NCI-H82 (cell line): ENCODE results near the gene SLC25A40.
"Not testable (repeated sequence)": the region's sequence is repeated elsewhere in the genome, so short reads cannot be mapped to it uniquely, and the experiment has no call there.

ENCODE experiments used
- DNase-seq: peaks from one replicate; lab custom pipeline; 2025; lab: John Stamatoyannopoulos, UW

SLC25A40 gene

DNA sequence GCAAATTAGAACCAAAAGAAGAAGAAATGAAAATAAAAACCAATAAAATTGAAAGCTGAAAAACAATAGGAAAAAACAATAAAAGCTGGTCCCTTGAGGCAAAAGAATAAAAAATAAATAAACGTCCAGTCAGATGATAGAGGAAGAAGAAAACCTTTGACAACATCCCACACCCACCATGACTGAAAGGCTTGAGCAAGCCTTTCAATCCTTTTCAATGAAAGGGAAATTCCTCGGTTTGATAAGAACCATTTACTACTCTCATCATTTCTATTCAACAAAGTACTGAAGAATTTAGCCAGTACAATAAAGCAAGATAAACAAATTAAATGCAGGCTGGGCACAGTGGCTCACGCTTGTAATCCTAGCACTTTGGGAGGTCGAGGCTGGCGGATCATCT, 3.8 kb downstream of the SLC25A40 start:
- no peak for DNase-seq

DNA sequence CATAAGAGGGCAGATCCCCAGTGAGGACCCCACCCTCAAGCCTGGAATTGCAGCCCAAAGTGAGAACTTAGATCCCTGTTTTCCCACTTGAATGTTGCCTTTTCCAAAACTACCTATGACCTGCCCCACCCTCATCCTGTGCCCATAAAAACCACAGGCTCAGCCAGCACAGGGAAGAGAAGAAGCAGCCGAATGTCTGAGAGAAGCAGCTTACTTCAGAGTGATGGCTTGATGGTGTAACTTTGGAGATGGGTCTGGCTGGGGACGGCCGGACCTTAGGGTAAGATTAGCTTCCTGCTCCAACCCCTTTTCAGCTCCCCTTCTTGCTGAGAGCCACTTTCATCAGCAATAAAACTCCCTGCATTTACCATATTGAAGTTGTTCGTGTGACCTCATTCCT, 5.7 kb downstream of the SLC25A40 start:
- DNase-seq: no peak

DNA sequence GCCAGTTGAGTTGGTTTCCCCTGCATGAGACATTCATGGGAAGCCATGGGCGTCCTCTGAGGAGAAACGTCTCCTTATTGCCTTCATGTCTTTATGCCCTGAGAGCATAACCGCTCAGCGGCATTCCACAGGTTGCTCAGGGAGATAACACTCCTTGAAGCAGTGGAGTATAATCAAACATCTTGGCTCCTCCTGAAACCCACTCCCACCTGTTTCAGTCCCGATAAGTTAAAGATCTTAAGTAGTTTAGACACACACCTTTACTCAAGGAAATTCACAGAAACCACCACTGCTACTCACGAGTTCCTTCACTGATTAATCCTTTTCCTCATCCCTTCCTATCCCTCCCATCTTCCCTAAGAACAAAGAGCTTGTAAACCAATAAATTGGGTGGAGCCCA, 9.6 kb downstream of the SLC25A40 start:
- not testable (repeated sequence) for DNase-seq

DNA sequence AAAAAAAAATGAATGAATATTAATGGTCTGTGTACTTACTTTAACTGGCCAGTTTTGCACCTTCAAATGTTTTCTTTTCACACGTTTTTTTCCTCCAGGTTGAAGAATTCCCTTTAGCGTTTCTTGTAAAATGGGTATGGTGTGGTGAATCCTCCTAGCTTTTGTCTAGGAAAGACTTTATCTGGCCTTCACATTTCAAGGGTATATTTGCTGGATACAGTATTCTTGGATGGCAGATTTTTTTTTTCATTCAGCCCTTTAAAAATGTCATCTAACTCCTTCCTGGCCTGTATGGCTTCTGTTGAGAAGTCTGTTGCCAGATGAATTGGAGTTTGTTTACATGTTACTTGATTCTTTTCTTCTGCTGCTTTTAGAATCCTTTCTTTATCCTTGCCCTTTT, 10.1 kb downstream of the SLC25A40 start:
- no peak for DNase-seq

DNA sequence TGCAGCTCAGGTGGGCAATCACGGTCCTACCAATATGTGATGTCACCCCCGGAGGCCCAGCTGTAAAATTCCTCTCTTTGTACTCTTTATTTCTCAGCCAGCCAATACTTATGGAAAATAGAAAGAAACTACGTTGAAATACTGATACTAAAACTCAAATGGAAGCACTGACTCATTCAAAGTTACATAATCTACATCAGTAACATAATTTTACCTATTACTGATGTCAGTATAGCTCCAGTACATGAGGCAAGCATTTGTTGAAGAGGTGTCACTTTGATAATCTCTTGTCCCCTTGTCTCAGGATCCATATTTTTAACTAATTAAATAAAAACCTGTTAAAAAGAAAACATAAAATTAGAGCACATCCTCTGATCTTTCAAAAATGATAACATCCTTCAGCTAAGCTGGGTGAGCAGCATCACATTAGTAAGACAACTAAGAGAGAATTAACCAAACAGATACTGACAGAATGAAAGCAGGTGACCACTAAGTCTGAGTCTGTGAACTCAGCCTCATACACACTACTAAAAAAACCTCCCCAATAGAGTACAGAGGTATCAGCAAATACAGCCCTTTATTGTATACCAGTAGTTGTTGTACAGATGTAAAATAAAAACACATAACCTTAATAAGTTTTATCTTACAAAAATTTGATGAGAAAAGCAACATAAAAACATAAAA, 17.6 kb downstream of the SLC25A40 start:
- no peak for DNase-seq

DNA sequence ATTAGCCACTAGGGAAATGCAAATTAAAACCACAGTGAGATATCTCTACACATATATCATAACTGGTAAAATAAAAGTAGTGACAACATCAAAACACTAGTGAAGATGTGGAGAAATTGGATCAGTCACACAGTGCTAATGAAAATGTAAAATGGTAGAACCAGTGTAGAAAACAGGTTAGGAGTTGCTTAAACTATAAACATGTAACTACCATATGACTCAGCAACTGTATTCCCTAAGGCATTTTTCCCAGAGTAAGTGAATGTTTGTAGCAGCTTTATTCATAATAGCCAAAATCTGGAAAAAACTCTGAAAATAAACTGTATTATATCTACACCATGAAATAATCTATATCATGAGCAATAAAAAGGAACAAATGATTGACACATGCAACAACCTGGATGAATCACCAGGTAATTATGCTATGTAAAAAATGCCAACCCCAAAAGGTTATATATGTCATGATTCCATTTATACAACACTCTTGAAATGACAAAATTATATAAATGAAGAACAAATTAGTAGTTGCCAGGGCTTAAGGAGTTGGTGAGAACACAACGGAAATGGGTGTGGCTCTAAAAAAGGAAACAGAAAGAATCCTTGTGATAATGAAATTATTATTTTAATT, 22.8 kb downstream of the SLC25A40 start:
- no peak for DNase-seq

DNA sequence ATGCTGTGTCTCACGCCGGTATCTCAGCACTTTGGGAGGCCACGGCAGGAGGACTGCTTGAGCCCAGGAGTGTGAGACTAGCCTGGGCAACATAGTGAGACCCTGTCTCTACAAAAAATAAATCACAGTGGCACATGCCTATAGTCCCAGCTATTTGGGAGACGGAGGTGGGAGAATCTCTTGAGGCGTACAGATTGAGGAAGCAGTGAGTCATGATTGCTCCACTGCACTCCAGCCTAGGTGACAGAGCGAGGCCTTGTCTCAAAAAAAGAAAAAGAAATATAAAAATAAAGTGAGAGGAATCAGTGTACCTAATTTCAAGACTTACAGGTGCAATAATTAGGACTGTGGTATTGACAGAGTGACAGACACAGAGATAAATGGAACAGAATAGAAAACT, 23.9 kb downstream of the SLC25A40 start:
- no peak for DNase-seq

DNA sequence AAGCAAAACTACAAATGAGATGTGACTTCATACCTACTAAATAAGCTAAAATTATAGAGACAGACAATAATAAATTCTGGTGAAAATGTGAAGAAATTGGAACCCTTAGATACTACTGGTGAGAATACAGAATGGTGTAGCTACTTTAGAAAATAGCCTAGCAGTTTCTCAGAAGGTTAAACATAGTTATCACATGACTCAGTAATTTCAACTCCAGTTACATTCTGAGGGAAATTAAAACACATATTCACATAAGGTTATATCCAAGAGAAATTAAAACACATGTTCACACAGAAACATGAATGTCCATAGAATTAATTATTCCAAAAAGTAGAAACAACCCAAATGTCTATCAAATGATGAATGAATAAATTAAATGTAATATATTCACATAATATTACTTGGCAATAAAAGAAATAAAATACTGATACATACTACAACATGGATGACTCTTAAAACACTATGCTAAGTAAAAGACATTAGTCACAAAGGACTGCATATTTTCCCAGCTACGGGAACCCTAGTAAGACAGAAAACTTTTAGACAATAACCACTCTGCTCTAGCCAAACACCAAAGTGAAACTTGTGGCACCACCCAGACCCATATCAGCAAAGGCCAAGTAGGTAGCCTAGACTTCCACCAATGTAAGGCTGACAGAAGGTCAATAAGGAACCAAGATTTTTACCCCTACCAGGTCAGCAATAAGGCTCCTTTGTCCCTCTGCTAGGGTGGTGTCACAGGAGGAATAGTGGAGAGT, 25.1 kb downstream of the SLC25A40 start:
- no peak for DNase-seq

DNA sequence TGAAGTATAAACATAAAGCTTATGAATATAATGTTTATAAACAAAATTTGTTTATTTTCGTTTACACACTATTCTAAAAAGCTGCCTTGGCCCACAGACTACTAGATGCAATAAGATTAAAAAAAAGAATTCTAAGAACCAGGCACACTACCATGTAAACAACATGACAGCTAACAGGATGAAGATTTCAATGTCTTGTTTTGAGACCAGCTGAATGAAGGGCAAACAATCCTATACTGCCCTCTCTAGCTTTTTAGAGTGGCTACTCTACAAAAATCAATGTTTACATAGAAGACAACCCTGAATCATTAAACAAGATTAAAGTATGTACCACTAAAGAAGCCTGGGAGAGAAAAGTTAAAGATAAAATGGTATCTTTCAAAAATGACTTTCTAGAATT, 38.6 kb downstream of the SLC25A40 start:
- DNase-seq: no peak

DNA sequence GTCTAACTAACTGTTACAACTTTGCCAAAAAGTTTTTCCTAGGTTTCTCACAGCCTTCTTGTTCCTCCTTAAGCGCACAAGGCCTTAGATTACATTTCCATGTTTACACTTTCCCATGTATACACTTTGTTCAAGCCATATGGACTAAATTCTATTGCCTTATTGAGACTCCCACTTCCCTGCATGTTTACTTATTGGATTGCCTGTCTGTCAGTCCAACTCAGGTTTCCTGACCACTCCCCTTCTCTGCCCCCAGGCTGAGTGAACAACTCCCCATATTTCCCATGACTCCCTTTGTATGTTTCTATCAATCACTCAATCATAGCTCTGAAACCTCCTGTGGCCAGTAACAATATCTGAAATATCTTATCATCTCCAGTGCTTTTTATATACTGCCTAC, 43.0 kb downstream of the SLC25A40 start:
- DNase-seq: peak; percentile 37

DNA sequence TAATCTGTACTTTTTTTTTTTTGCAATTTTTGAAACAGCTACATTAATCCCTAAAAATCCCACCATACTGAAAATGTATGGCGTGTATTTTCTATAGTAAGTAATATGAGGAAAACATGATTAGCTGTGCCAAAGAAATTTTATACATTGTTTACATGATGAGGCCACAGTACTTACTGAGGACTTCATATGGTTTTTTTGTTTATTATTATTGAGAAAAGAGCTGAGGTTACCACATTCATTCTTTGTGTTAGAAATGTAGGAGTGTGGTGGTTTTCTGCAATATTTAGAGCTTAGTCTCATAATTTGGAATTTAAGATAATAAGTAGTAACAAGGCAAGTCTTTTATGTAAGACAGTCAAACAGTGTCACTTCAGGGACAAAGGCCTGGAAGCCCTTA, 45.1 kb downstream of the SLC25A40 start:
- no peak for DNase-seq

DNA sequence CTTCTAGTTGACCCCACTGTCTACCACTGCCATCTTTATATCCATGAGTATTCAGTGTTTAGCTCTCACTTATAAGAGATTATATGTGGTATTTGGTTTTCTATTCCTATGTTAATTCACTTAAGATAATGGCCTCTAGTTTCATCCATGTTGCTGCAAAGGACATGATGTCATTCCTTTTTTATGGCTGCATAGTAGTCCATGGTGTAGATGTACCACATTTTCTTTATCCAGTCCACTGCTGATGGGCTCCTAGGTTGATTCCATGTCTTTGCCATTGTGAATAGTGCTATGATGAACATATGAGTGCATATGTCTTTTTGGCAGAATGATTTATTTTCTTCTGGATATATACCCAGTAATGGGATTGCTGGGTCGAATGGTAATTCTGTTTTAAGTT, 47.8 kb downstream of the SLC25A40 start:
- not testable (repeated sequence) for DNase-seq

DNA sequence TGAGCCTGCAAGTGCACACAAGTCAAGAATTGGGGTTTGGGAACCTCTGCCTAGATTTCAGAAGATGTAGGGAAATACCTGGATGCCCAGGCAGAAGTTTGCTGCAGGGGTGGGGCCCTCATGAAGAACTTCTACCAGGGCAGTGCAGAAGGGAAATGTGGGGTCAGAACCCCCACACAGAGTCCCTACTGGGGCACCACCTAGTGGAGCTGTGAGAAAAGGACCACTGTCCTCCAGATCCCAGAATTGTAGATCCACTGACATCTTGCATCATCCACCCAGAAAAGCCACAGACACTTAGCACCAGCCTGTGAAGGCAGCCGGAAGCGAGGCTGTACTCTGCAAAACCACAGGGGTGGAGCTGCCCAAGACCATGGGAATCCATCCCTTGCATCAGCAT, 50.8 kb downstream of the SLC25A40 start:
- DNase-seq: not testable (repeated sequence)

DNA sequence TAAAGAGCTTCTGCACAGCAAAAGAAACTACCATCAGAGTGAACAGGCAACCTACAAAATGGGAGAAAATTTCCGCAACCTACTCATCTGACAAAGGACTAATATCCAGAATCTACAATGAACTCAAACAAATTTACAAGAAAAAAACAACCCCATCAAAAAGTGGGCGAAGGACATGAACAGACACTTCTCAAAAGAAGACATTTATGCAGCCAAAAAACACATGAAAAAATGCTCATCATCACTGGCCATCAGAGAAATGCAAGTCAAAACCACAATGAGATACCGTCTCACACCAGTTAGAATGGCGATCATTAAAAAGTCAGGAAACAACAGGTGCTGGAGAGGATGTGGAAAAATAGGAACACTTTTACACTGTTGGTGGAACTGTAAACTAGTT, 54.1 kb downstream of the SLC25A40 start:
- not testable (repeated sequence) for DNase-seq

DNA sequence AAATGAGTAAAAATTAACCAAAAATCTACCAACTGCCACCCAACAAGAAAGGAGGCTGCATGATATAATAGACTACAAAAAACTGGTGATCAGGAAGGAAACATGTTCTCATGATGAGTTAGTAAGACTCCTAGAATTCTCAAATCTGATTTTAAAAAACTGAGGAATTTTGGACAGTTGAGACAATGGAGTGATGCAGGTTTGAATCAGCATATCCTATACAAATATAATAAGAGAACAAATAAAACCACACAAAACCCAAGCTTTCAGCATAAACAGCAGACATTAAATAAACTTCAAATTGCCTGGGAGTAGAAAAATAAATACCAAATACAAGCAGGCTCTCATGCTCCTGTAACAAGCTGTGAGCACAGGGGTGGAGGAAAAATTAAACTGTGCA, 57.8 kb downstream of the SLC25A40 start:
- no peak for DNase-seq

DNA sequence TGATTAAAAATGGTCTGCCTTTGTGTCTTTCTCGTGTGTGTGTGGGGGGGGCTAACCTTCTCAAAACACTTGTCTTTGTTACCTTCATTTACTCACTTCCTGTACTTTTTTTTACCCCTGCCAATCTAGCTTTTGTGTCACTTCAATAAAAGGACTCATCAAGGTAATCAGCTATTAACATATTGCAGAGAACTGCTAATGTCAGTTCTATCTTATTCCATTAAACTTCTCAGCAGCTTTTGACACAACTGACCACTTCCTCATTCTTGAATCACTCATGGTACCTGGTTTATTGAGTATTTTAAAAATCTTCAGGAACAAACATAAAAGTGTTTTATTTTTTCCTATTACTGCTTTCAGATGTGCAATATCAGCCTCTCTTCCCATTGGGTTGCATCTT, 59.8 kb downstream of the SLC25A40 start:
- no peak for DNase-seq

DNA sequence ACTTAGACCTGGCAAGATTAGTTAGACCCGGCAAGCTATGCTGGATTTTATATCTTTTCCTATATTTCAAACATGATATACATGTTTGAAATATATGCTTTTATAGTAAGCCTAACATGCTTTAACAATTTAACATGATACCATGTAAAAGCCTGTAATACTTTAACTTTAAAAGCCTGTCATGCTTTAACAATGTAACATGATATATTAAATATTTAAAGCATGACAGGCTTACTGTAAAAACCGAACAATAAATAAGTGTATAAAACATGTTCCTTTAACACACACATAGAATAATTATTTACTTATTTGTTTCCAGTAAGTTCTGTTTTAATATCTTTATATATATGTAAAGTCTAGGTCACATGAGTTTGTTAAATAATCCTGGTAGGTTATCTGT, 65.4 kb downstream of the SLC25A40 start:
- DNase-seq: no peak

DNA sequence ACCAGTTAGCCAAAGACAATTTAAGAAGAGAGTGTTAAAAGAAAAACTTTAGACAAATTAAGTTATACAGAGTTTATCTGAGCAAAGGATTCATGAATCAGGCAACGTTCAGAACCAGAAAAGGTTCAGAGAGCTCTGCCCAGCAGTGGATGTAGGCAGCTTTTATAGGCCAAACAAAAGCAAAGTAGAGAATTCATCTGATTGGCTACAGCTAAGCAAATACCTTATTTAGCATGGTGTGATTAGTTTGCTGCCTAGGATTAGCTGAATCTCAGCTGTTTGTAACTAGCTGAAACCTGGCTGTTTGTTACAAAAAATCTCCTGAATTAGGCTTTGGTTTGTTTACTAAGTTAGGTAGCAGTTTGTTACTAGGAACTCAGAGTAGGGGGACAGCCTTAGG, 66.0 kb downstream of the SLC25A40 start:
- DNase-seq: peak; percentile 53

DNA sequence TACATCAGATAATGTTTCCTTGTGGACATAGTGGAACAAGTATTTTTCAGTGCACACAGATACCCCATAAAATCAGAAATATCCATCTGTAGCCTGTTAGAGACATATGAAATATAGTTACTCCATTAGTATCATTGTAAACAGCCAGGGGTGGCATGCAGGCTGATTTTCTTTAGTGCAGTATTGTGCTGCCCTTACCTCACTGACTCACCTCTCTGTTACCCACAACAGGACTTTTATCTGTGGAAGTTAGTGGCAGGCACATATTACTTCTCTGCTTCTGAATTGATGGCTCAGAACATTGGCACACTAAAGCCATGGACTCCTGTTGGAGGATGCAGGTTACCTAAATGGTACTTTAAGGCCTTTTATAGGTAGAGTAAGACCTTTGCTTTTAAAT, 70.0 kb downstream of the SLC25A40 start:
- DNase-seq: no peak

DNA sequence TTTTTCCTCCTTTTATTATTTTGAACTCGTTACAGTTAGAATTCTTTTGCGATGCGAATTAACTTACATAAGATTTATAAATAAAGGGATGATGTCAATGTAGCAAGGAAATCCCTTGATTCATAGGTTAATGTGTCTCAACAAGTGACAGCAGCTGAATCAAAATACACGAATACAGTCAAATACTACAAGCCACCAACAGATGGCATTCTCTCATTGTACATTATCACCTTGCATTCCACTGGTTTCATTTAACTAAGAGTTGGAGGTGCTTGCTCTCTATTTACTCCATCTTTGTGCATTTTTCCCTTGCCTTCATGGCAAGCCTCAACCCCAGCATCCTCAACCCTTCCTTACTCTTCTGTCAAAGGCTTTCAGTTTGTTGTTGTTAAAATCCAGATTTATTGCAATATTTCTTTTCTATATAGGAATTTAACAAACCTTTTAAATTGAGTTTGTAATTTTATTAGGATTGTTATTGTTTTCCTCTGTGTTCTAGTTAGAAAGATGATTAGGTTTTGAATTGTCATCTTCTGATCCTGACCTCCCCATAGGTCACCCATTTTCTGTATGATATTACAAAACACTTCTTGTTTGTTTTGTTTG, 78.3 kb downstream of the SLC25A40 start:
- DNase-seq: peak; percentile 77

DNA sequence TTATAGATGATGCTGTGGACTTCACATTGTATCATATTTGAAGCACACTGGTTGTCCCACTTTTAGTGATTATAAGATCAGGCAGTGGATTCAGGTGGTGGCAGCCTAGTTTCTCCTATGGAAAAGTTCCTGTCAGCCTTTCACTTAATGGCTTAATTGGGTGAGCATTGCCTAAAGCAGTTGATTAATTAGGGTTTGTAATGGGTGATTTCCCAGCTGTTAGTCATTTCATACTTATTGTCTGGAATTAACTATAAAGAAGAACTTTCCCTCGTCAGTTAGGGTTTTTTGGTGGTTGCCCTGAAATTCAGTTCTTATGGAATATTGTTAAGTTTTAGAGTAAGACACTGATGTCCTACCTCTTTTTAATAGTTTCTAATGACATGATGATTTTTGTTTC, 78.8 kb downstream of the SLC25A40 start:
- peak; percentile 8 for DNase-seq

DNA sequence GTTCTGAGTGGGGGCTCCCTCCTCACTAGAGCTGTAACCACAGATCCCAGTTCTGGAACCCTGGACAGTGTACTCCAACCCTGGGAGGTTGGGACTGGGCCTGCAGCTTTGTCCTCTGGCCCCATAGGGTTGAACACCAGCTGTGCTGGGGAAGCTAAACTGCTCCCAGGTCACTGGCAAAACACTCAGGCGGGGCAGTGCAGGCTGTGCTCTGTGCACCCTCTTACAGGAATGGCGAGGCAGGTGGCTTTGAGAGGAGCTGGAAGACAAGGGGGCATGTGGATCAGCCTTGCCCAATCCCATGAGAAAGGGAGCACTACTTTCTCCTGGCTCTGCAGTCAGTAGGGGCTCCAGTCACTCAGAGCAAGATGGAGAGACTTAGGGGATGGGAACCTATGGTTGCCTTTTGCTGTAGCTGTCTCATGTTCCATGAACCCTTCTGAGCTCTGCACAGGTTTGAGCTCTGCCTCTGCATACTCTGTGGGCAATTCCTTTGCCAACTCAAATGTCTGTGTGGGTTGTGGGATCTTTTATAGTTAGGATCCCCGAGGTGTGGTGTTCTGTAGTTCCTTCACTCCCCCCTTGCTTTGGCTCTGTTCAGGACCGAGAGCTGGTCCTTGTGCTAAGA, 90.7 kb downstream of the SLC25A40 start:
- DNase-seq: no peak
